Vagina (tissue), 2 donors: Measurements from ENCODE around the gene ERCC6L2.

Source experiments
- CTCF ChIP-seq, 3 experiments: fragments of 450-650 bp in 2 of 3; fragments of 200-600 bp in 1 of 3; sonication (generic) in 1 of 3; IDR thresholded peaks; one replicate each; pipeline ENCODE4 v1.5.1; 2017 to 2019; ENCODE audit warnings: antibody characterized with exemption in 3 of 3, mild to moderate bottlenecking in 2 of 3, moderate library complexity in 2 of 3
- POLR2A ChIP-seq, 2 donors: fragments of 450-650 bp; IDR thresholded peaks; one replicate each; pipeline ENCODE4 v1.6.1; 2017; ENCODE audit warnings: antibody characterized with exemption in 2 of 2, mild to moderate bottlenecking in 2 of 2, moderate library complexity in 2 of 2
- POLR2AphosphoS5 ChIP-seq, 2 donors: sonication (generic); formaldehyde crosslinking; IDR thresholded peaks; one replicate each; pipeline ENCODE4 v1.9.0; 2017; ENCODE audit warnings: antibody characterized with exemption in 2 of 2, mild to moderate bottlenecking in 2 of 2, low read depth in 1 of 2; ENCODE audit not compliant: insufficient read depth in 1 of 2

- TF ChIP-seq POLR2AphosphoS5 (IDR thresholded peaks at IDR 0.05; ENCODE audit: insufficient read depth in 1 of 2, low read depth in 1 of 2) (no peak), CTCF (IDR thresholded peaks at IDR 0.05) (no peak), POLR2A (IDR thresholded peaks at IDR 0.05) (no peak)
Observed at GRCh38 chr9:95974389-95974788, 98.9 kb downstream of the ERCC6L2 start.
